NOMO-1 (cell line): ENCODE data around the gene TMEM191B.
"Not testable (repeated sequence)": the region's sequence is repeated elsewhere in the genome, so short reads cannot be mapped to it uniquely, and the experiment has no call there.

ENCODE experiments used
- DNase-seq, 2 experiments: peaks; one replicate each; lab custom pipeline; 2025; ENCODE audit not compliant: unreplicated experiment in 2 of 2; lab: John Stamatoyannopoulos, UW

TMEM191B gene

DNA sequence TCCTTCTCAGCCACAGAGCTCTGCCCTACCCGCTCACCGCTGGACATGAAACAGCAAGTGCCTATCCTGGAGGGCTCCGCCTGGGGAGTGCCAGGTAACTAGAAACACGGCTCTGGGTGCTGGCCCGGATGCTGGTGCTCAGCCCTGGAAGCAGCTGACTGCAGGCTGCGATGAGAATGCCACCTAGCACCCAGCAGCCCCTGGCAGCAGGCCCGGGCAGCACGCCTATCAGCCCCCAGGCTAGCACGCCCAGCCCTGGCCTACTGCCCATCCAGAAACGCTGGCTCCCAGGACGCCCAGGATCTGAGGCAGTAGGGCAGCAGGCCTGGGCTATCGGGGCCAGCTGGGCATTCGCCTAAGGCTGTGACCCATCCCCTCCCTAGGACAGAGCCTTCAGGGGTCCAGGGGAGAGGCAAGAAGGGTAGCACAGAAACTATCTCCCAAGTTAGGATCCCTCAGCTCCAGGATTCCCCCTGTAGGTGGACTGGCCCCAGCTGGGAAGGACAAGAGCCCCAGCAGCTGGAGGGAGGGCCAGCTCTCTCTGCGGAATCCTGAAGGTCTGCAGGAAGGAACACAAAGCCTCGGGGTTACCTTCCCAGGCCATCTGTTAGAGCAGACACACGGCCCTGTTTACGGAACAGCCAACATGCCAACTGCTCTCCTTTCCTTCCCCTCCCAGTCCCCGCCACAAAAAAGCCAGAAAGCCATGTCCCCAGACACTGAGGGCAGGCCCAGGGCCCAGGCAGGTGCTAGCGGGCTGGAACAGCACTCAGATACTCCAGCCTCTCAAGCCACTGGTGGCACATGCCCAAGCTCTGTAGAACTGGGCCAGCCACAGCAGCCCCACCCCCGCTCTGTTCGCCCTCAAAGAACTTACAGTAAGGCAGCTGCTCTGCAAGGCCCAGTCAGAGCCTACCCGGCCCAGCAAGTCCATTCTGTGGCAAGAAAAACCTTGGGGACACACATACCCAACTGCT, 27.0 kb downstream of the TMEM191B start:
- not testable (repeated sequence) for DNase-seq

DNA sequence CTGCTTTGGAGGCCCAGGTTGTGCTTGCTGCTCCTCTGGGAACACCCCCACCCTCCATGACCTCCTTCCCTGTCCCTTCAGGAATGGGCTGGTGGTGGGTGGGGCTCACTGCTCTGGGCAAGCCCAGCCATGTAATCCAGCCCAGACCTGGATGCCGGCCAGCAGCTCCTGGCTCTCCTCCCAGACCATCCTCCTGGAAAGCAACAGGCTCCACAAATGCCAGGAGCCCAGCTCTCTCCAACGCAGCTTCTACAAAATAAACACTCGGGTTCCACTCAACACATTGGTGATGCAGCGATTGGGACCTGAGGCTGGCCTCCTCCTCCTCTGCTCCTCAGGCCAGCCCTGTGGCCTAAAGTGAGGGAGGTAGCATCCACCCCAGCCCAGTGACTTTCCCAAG, 30.9 kb downstream of the TMEM191B start:
- not testable (repeated sequence) for DNase-seq

DNA sequence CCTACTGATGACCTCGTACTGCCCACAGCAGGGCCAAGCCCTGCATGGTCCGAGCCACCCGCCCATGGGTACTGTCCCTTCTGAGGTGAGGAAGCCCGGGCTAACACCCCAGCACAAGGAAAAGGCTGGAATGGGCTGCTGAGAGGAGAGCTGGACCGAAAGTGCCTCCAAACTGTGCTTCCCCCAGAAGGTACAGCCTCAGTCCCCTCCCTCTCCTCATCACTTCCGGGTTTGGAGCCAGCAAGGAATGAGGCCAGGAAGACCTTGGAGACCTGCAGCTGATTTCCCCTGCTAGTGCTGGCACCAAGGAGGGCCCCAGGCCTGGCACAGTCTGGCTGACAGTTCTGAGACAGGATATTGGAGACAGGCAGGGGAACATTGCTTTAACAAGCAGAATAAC, 31.3 kb downstream of the TMEM191B start:
- not testable (repeated sequence) for DNase-seq

DNA sequence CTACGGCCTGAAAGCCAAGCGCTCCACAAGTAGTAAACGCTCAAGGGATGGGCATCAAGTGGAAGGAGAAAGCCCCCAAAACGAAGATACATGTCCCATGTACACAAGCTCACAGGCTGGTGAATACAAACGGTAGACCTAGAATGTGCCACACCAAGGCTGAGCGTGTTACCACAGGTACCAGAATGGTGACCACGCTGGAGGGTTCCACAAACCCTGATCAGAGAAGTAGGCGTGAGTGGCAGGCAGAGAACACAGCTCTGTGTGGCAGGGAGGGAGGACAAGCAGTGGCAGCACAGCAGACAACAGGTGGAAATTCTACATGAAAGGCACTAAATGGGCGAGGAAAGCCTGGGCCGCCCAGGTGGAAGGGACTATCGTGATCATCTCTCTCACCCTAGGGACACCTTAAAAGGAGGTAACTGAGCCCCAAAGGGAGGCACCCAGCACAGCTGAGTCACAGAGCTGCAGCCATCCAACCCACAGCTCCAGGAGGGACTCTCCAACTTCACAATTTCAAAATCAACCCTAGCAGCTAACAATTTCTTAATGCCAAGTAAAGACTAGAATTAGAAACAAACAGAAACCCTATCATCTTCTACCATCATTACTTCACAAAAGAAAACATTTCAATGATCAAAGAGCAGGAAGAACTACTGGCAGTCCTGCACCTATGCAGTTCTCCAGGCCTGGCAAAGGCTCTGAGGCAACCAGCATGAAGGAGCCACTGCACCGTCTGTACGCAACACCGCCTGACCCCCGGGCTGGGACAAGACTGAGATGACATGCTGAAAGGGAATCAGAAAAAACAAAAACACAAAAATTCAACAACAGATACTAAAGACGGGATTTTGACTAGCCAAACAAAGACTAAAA, 32.7 kb downstream of the TMEM191B start:
- DNase-seq = not testable (repeated sequence)

DNA sequence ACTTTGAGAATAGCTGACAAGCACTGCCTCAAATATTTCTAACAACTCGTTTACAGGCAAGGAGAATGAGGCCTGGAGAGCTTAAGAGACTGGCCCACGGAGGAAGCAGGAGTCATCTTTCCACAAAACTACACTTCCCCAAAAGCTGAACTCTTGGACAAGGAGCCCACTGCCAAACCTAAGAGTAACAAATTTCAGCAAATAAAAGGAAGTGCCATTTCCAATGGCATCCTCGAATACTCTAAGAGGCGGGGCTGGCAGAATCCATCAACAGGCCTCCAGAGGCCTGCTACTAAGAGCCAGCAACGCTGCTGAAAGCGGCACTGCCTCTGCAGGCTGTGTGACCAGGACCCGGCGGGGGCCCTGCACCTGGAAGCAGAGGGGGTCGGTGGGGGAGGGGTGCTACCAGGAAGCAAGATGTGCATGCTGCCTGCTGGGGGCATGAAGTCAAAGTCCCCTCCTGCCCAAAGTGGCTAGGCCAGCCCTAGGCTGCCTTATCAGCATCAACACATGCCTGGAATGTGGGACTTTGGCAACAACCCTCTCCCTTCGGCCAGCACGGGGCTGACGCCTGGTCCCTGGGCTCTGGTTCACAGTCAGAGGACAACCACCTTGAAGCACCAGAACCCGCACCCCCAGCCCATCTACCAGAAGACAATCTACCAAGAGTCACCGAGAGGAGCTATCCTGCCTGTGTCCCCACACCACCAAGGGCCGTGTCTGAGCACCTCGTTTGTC, 43.1 kb downstream of the TMEM191B start:
- not testable (repeated sequence) for DNase-seq

DNA sequence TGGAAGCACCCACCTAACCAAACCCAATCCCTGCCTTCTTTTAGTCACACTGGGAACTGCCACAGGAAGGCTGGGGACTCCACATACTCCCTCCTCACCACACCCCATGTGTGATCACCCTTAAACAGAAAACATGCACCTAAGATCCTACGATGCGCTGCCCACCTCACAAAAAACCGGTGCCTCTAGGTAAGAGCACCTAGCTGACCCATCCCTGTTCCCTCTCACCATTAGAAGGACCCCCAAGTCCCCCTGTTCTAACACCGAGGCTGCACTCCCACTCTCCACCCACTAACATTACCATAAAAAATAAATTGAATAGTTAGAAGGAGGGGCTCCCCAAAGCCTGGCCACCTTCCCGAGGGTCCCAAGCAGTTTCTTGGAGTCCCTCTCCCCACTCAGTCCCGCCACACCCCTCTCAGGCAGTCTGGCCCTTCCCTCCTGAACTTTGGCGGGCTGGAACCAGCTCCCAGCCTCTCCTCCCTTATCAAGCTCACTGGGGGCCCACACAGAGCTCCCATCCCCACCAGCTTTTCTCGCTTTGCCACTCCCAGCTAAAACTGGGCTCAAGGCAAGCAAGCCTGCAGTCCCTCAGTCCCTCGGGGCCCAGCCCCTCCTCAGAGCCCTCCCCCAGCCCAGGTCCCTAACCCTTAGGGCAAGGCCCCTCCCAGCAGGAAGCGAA, 46.0 kb downstream of the TMEM191B start:
- DNase-seq = not testable (repeated sequence)

DNA sequence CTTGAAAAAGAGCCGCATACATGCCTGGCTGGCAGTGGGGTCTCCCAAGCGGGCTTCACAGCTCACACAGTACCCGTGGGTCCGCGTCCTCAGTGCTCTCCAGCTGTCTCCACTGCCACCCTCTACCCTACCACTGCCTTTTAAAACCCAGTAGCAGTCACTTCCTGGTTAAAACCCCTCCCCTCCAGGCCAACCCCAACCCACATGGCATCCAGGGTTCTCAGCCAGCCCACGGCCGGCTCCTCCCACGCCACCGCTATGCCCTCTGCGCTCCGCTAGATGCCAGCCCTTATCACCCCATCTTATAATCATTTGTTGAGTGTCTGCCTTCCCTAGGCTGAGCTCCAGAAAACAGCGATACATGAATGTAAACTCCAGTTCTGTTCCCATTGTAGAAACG, 47.0 kb downstream of the TMEM191B start:
- not testable (repeated sequence) for DNase-seq

DNA sequence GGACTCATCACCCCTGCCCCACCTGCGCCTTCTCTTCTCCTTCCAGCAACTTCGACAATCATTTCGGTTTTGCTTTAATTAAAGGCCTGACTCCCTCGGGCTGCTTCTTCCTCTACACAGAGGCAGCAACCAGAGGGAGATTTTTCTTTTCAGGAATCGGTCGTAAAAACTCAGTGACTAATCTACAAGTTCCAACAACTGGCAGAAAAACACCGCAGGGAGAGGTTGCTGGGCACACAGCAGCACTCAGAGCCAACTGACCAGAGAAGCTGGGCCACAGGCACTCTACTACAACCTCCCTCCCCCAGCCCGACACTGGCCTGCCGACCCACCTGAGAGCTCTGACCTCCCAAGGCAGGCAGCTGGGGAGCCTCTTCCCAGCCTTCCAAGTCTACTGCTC, 48.1 kb downstream of the TMEM191B start:
- DNase-seq = not testable (repeated sequence)

DNA sequence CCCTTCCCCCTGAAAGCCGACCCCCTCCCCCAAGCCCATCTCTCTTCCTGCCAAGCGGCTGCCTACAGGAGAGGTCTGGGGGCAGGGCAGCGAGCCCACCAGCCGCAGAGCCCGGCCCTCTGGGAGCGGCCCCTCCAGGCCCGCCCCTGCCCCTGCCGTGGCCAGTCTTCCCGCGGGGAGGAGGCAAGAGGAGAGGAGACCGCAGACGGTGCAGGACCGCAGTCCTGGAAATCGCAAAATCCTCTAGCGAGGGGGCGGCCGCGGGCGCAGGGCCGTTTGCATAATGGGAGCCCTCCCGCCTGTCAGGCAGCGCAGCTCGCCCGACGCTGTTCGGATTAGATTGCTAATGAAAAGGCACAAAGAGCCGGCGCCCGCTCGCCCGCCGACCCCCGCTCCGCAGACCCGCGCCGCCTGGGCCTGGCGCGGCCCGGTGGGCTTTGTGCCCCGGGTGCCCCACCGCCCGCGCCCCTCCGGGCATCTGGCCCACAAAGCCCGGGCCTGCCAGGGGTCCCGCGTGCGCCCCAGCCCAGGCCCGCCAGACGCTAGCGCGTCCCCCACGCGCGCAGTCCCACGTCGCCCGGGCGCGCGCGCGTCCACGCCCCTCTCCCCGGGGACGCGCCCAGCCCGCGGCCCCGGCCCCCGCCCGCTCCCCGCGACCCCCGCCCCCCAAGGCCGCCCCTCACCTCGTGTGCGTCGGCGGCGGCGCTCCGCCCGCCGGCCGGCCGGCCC, 49.7 kb downstream of the TMEM191B start:
- DNase-seq = not testable (repeated sequence)

DNA sequence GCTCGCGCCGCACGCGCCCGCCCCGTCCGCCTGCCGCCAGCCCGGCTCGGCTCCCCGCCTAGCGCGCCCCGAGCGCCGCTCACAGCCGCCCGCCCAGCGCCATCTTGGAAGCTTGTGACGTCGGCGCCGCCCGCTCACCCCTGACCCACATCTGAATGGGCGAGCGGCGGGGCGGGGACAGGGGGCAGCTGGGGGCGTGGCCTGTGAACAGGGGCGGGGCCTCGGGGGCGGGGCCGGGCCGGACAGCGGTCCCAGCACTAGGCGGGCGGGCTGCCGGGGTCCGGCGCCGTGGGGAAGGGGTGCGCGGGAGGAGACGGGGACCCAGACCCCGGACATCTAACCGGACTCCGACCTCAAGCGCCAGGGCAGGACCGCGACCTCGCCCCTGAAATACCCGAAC, 50.2 kb downstream of the TMEM191B start:
- not testable (repeated sequence) for DNase-seq
